Testis (tissue), 2 donors: ENCODE data around the gene CD226.

Experiments used
- POLR2A ChIP-seq: fragments of 450-650 bp; IDR thresholded peaks from one replicate; pipeline ENCODE4 v1.6.1; 2017; ENCODE audit warnings: antibody characterized with exemption, mild to moderate bottlenecking, moderate library complexity
- TF ChIP-seq, protein P1 (sequence below), 3 experiments: fragments of 450-650 bp in 2 of 3; fragments of 200-600 bp in 1 of 3; sonication (generic) in 1 of 3; IDR thresholded peaks; one replicate each; pipeline ENCODE4 v1.5.1; 2016 to 2019; ENCODE audit warnings: antibody characterized with exemption in 3 of 3, mild to moderate bottlenecking in 2 of 3, moderate library complexity in 1 of 3

DNA sequence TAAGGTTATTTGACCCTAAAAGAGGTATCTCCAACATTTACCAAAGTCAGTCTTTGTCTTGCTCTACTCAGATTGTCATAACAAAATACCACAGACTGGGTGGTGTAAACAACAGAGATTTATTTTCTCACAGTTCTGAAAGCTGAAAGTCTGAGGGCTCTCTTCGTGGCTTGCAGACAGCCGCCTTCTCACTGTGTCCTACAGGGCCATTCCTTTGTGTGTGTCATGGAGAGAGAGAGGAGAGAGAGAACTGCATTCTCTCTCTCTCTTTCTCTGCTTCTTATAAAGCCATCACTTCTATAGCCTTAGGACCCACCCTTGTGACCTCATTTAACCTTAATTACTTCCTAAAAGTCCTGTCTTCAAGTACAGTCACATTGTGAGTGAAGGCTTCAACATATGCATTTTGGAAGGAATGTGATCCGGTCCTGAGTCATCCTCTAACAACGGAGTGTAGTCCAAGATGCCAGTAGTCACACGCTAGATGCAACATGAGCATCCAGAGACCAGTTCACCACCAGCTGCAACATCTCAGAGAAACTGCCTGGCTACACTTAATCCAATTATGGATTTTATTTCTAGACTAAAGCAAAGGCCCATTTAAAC, 130.2 kb downstream of the CD226 start:
- TF ChIP-seq, protein P1, sequence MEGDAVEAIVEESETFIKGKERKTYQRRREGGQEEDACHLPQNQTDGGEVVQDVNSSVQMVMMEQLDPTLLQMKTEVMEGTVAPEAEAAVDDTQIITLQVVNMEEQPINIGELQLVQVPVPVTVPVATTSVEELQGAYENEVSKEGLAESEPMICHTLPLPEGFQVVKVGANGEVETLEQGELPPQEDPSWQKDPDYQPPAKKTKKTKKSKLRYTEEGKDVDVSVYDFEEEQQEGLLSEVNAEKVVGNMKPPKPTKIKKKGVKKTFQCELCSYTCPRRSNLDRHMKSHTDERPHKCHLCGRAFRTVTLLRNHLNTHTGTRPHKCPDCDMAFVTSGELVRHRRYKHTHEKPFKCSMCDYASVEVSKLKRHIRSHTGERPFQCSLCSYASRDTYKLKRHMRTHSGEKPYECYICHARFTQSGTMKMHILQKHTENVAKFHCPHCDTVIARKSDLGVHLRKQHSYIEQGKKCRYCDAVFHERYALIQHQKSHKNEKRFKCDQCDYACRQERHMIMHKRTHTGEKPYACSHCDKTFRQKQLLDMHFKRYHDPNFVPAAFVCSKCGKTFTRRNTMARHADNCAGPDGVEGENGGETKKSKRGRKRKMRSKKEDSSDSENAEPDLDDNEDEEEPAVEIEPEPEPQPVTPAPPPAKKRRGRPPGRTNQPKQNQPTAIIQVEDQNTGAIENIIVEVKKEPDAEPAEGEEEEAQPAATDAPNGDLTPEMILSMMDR (IDR thresholded peaks at IDR 0.05), result no peak
- no peak for TF ChIP-seq POLR2A
